VCaP (cell line): ENCODE results near the gene FUT7.
A peak's percentile ranks its signal among the peaks of the same experiment; 100 is the strongest.

Experiments
- H3K27ac ChIP-seq: fragments of 450-650 bp; 2 replicates; pipeline ENCODE4 v1.5.1; 2017
- TF ChIP-seq, protein P1 (sequence below): fragments of 450-650 bp; conservative IDR thresholded peaks from 2 replicates; pipeline ENCODE4 v1.5.1; 2017; ENCODE audit warnings: mild to moderate bottlenecking, moderate library complexity

The FUT7 gene

DNA sequence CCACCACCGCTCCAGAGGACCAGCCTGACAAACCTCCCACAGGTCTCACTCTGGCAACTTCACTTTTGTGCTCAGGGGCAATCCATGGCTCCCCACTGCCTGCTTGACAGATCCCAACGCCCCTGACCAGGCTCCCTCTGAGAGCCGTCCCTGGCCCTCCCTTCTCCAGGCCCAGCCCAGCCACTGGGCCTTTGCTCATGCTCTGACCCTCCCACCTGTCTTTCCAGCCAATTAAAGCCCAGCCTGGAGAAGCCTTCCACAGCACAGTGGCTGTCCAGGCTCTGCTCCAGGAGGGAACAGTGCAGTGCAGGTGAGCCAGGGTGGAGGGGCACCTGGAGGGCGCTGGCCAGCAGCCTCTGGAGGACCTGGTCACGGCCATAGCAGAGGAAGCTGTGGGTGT, 18.7 kb upstream of the FUT7 start:
- no peak overlapping the region for H3K27ac ChIP-seq
- TF ChIP-seq, protein P1, sequence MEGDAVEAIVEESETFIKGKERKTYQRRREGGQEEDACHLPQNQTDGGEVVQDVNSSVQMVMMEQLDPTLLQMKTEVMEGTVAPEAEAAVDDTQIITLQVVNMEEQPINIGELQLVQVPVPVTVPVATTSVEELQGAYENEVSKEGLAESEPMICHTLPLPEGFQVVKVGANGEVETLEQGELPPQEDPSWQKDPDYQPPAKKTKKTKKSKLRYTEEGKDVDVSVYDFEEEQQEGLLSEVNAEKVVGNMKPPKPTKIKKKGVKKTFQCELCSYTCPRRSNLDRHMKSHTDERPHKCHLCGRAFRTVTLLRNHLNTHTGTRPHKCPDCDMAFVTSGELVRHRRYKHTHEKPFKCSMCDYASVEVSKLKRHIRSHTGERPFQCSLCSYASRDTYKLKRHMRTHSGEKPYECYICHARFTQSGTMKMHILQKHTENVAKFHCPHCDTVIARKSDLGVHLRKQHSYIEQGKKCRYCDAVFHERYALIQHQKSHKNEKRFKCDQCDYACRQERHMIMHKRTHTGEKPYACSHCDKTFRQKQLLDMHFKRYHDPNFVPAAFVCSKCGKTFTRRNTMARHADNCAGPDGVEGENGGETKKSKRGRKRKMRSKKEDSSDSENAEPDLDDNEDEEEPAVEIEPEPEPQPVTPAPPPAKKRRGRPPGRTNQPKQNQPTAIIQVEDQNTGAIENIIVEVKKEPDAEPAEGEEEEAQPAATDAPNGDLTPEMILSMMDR = no peak

DNA sequence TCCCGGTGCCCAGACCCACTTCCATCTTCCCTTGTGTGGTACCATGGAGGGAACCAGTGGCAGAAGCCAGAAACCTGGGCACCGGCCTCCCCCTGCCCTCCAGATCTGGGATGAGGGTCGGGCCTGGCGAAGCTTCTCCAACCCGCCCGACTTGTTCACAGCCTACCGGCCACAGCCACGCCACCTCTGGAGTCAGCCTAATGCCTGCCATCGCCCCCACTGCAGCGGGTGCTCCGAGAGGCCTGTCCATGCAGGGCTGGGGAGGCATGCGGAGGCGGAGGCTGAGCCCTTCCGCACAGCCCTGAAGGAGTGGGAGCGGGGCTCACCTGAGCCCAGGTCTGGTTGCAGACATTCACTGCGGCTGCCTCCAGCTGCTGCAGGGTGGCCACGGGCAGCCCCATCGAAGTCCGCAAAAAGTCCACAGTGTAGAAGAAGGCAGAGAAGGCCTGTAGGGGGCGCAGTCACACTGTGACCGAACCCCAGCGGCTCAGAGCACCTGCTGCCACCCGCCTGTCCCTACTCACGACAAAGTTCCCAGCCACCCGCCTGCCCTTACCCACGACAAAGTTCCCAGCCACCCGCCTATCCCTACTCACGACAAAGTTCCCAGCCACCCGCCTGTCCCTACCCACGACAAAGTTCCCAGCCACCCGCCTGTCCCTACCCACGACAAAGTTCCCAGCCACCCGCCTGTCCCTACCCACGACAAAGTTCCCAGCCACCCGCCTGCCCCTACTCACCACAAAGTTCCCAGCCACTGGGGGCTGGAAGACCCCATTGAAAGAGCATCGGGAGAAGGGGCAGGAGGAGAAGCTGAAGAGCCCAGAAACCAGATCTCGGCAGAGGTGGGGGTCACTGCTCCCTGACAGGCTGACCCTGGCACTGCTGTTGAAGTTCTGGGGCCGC, 17.9 kb upstream of the FUT7 start:
- TF ChIP-seq, protein P1 = peak; percentile 67
- H3K27ac ChIP-seq = peak overlapping the region; percentile 99

DNA sequence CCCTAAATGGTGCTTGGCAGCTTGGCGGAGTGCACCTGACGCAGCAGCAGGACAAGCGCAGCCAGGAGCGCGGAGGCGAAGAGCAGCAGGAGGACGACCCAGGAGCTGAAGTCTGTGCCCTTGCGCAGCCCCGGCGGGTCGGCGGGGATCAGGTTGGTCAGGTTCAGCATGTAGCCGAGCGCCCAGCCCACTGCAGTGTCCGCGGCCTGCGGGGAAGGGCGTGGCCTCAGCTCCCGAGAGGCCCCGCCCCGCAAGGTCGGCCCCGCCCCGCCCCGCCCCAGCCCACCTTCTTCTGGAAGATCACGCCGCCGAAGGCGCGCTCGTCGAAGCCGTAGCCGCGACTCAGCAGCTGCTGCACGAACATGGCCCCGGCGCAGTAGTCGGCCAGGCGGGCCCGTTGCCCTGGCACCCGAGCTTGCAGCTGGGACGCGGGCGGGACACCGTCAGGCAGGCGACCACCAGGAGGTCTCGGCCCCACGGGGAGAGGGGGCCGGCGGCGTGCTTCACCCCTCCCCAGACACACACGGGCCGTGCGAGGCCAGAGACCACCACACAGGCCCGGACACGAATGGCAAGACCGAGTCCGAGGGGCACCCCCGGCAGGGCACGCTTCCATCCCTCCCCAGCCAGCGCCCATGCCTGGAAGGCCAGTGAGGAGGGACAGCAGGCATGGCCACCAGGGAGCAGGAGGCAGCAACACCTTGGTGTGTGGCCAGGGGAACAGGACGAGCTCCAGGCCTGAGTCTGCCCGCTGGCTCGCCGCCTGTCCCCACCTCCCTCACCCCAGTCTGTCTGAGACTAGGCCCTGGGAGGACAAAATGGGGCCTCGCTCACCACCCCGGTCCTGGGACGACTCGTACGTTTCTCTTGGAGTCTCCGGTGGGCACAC, 17.0 kb upstream of the FUT7 start:
- peak overlapping the region; percentile 99 for H3K27ac ChIP-seq
- TF ChIP-seq, protein P1 = no peak

DNA sequence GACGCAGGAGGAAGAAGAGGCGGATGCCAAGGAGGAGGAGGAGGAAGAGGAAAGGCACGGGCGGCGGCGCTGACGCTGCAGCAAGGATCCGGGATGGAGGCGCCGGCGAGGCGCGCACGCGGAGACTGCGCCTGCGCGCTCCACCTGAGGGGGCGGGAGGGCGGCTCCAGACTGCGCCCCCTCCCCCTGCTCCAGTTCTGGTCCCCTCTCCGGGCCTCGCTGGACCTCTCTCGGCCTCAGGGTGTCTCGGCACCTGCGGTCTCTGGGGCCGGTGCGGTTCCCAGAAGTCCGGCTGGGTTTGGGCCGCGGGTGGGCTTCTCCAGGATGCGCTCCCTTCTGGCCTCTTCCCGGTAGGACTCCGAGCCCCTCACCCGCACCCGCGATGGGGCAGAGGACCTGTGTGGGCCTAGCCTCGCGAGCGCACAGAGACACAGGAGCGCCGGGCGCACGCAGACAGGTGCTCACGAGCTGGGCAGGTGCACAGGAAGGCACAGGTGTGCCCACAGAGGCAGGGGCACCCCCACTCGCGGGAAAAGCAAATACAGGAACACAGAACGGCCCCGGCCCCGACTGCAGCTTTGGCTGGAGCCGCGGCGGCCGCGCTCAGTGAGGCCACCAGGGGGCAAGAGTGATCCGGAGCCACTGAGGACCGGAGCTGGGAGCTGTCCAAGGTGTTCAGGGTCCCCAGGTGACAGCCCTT, 14.3 kb upstream of the FUT7 start, which contains the start of gene NPDC1:
NPDC1 (minus strand) TSS at position 90 of the 700 bp plus-strand sequence. CDS start 188 bp downstream, outside the sequence.
- H3K27ac ChIP-seq = peak within 1 kb of the TSS; percentile 99
- TF ChIP-seq, protein P1 = peak; percentile 97

DNA sequence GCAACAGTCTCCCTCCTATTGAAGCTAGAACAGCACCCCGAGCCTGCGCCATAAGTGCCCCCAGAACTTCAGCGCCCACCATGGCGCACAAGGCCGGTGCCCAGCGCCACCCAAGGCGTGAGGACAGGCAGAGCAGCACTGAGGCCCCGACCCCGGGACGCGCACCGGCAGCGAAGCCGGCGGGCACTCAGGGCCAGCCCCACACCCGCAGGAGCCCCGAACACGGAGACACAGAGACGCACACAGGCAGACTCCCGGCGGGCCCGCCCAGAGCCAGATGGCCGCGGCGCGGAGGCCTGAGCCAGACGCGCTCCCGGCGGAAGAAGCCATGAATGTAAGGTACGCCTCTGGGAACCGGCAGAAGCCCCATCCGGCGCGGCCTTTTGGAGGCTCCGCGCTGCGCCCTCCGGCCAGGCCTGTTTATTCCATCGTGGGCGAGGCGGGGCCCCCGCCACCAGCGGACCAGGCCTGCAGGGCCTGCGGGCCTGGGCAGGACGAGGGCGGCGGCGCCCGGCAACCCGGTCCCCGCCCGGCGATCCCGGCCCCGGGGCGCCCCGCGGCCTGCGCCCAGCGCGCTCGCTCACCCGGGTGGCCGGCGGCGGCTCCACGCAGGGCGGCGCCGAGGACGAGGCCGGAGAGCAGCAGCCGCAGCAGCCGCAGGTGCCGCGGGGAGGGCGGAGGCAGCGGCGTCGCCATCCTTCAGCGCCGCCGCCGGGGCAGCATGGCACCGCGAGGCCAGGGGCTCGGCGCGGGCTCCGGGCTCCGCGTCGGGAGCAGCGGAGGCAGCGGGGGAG, 13.6 kb upstream of the FUT7 start:
- TF ChIP-seq, protein P1 = no peak
- H3K27ac ChIP-seq = peak overlapping the region; percentile 99

DNA sequence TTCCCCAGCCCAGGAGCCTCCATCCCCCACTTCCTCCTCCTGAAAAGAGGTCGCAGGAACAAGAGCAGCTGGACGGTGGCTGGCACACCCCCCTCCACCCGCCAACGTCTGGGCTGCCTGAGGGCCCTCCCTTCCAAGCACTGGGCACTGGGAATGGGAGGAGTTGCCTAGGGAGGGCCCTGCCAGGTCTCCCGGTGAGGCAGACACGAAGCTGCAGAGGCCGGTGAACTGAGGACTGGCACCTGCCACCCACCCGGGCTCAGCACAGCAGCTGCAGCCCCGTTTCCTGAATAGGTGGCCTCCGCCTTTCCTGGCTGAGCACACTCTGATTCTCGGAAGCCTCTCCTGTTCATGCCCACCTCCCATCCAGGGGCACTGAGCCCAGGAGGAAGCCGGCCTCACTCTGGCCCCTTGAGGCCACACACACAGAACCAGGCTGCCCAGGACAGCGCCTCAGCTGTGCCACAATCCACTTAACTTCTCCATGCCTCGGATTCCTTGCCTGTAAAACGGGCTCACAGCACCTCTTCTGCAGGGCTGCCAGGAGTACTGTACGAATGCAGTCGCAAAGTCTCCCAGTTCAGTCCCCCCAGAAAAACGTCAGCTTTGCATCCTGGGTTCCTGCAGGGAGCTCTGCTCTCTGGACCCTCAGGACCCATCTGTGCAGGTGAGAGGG, 12.8 kb upstream of the FUT7 start:
- TF ChIP-seq, protein P1 = no peak
- H3K27ac ChIP-seq = peak overlapping the region; percentile 99
